NOMO-1 treated with DMSO at 0.1 percent for 48 hours (cell line): ENCODE measurements around the gene CNBD2.
A peak's percentile ranks its signal among the peaks of the same experiment; 100 is the strongest.
"Not testable (repeated sequence)": the region's sequence is repeated elsewhere in the genome, so short reads cannot be mapped to it uniquely, and the experiment has no call there.

Experiments used
- DNase-seq: peaks from one replicate; lab custom pipeline; 2025; ENCODE audit not compliant: unreplicated experiment; lab: John Stamatoyannopoulos, UW

The CNBD2 gene

GRCh38 chr20:35974256-35974655 is 5.9 kb downstream of the CNBD2 start:
- no peak for DNase-seq

- no peak for DNase-seq
These were observed 7.4 kb downstream of the CNBD2 start for GRCh38 chr20:35975576-35976373.

- peak; percentile 82 for DNase-seq
These were observed 9.7 kb downstream of the CNBD2 start for GRCh38 chr20:35978041-35978513.

GRCh38 chr20:35979544-35979943 is 11.2 kb downstream of the CNBD2 start:
- no peak for DNase-seq

GRCh38 chr20:35981969-35982368 is 13.6 kb downstream of the CNBD2 start:
- DNase-seq: peak; percentile 11

- no peak for DNase-seq
These were observed 16.0 kb downstream of the CNBD2 start for GRCh38 chr20:35984382-35984781.

- DNase-seq: no peak
These were observed 17.4 kb downstream of the CNBD2 start for GRCh38 chr20:35985806-35986205.

- DNase-seq: no peak
These were observed 20.6 kb downstream of the CNBD2 start for GRCh38 chr20:35988910-35989463.

- peak; percentile 18 for DNase-seq
These were observed 22.9 kb downstream of the CNBD2 start for GRCh38 chr20:35991142-35991771.

- DNase-seq: peak; percentile 60
These were observed 24.4 kb downstream of the CNBD2 start for GRCh38 chr20:35992713-35993335.

GRCh38 chr20:35994994-35995453 is 26.6 kb downstream of the CNBD2 start:
- peak; percentile 68 for DNase-seq

- DNase-seq: not testable (repeated sequence)
These were observed 28.1 kb downstream of the CNBD2 start for GRCh38 chr20:35996492-35996891.

GRCh38 chr20:36001331-36001730 is 32.9 kb downstream of the CNBD2 start:
- not testable (repeated sequence) for DNase-seq

- no peak for DNase-seq
These were observed 34.5 kb downstream of the CNBD2 start for GRCh38 chr20:36002855-36003254.

- peak; percentile 15 for DNase-seq
These were observed 35.7 kb downstream of the CNBD2 start for GRCh38 chr20:36004045-36004444.

- no peak for DNase-seq
These were observed 40.2 kb downstream of the CNBD2 start for GRCh38 chr20:36008461-36009035.

GRCh38 chr20:36010076-36010475 is 41.7 kb downstream of the CNBD2 start:
- DNase-seq: no peak

GRCh38 chr20:36010825-36011224 is 42.4 kb downstream of the CNBD2 start:
- no peak for DNase-seq

GRCh38 chr20:36015806-36016403 is 47.5 kb downstream of the CNBD2 start:
- no peak for DNase-seq

GRCh38 chr20:36017048-36017951 is 48.9 kb downstream of the CNBD2 start:
- DNase-seq: no peak
